HepG2 (cell line): ENCODE data around the gene THUMPD1. TPM values are rescaled to one million over a fixed set of nuclear protein-coding genes. Genes with fewer than 3 reads are reported as not detected.
A peak's percentile ranks its signal among the peaks of the same experiment; 100 is the strongest.

Source experiments
- GATA4 ChIP-seq: sonication (generic); IDR thresholded peaks from 2 replicates; pipeline ENCODE4 v1.6.1; 2016; ENCODE audit warnings: antibody characterized with exemption, low read depth, borderline replicate concordance
- HDAC2 ChIP-seq: sonication (generic); formaldehyde crosslinking; IDR thresholded peaks from 2 replicates; pipeline ENCODE4 v1.4.0; 2020; ENCODE audit warnings: missing genetic modification reagents
- HMGXB3 ChIP-seq: sonication (generic); formaldehyde crosslinking; IDR thresholded peaks from 2 replicates; pipeline ENCODE4 v1.4.0; 2020; ENCODE audit warnings: missing genetic modification reagents, borderline replicate concordance
- HNF4A ChIP-seq: sonication (generic); formaldehyde crosslinking; IDR thresholded peaks from 2 replicates; pipeline ENCODE4 v1.4.0; 2020; ENCODE audit warnings: missing genetic modification reagents
- ISX ChIP-seq: sonication (generic); formaldehyde crosslinking; conservative IDR thresholded peaks from 2 replicates; pipeline ENCODE4 v1.5.0; 2020; ENCODE audit warnings: missing genetic modification reagents
- MAF1 ChIP-seq: sonication (generic); formaldehyde crosslinking; IDR thresholded peaks from 2 replicates; pipeline ENCODE4 v1.5.0; 2020; ENCODE audit warnings: missing genetic modification reagents, borderline replicate concordance
- PPARG ChIP-seq: conservative IDR thresholded peaks from 2 replicates; pipeline ENCODE4 v1.6.1; 2016; ENCODE audit warnings: missing biosample characterization, missing genetic modification reagents
- PTBP1 ChIP-seq: fragments of 200-400 bp; formaldehyde crosslinking; IDR thresholded peaks from 2 replicates; pipeline ENCODE4 v1.6.1; 2018; ENCODE audit warnings: low read length, low read depth; ENCODE audit not compliant: poor library complexity, severe bottlenecking
- SAFB2 ChIP-seq: sonication (generic); formaldehyde crosslinking; IDR thresholded peaks from 2 replicates; pipeline ENCODE4 v1.5.1; 2020; ENCODE audit warnings: missing genetic modification reagents, low read depth, mild to moderate bottlenecking, borderline replicate concordance
- SKI ChIP-seq: fragments of 450-650 bp; IDR thresholded peaks from one replicate; pipeline ENCODE4 v1.6.1; 2018; ENCODE audit warnings: mild to moderate bottlenecking; ENCODE audit not compliant: partially characterized antibody
- TOPORS ChIP-seq: sonication (generic); formaldehyde crosslinking; IDR thresholded peaks from 2 replicates; pipeline ENCODE4 v1.8.0; 2023; ENCODE audit warnings: mild to moderate bottlenecking, missing genetic modification reagents
- ZFP36 ChIP-seq: fragments of 150-350 bp; IDR thresholded peaks from 2 replicates; pipeline ENCODE4 v1.6.1; 2018; ENCODE audit warnings: borderline replicate concordance, low read length, low read depth; ENCODE audit not compliant: partially characterized antibody
- ZFP41 ChIP-seq: sonication (generic); formaldehyde crosslinking; IDR thresholded peaks from 2 replicates; pipeline ENCODE4 v1.4.0; 2020; ENCODE audit warnings: mild to moderate bottlenecking, missing genetic modification reagents, borderline replicate concordance
- ZNF296 ChIP-seq: sonication (generic); formaldehyde crosslinking; conservative IDR thresholded peaks from 2 replicates; pipeline ENCODE4 v1.5.0; 2020; ENCODE audit warnings: mild to moderate bottlenecking, missing genetic modification reagents
- ZNF574 ChIP-seq: sonication (generic); formaldehyde crosslinking; IDR thresholded peaks from 2 replicates; pipeline ENCODE4 v1.4.0; 2020; ENCODE audit warnings: missing genetic modification reagents
- ZNF646 ChIP-seq: sonication (generic); formaldehyde crosslinking; IDR thresholded peaks from 2 replicates; pipeline ENCODE4 v1.9.0; 2021; ENCODE audit warnings: mild to moderate bottlenecking, missing genetic modification reagents
- polyA plus RNA-seq, 8 experiments: library from polyadenylated mRNA; depleted of rRNA in 3 of 8; stranded (reverse) in 7 of 8; unstranded in 1 of 8; fragments of >200 nt; fragmentation: Illumina TruSeq in 4 of 8; extraction: Trizol in 4 of 8; gene quantifications; 2 replicates each; pipeline versions ENCODE4 v1.2.1 to v1.2.3, GENCODE V29; 2011 to 2016; ENCODE audit warnings: low read depth in 4 of 8, missing spikeins in 1 of 8, mixed read lengths in 1 of 8; ENCODE audit not compliant: insufficient read depth in 1 of 8
- total RNA-seq, 5 experiments: library from RNA; depleted of rRNA; stranded (reverse); fragments of >200 nt; fragmentation: Illumina TruSeq; extraction: Trizol; gene quantifications; 2 replicates each; pipeline ENCODE4 v1.2.3, GENCODE V29; 2016; ENCODE audit warnings: low read depth in 1 of 5

The THUMPD1 gene
- total and polyA plus RNA-seq, 2 of the 13 experiments (the other 11 are each of a cell fraction or from before 2014, with no cell fraction given): 22.7 to 69.1 TPM

- TF ChIP-seq ZNF646 (CRISPR knock-in tag) (no peak), ZNF296 (CRISPR knock-in tag) (no peak), HDAC2 (CRISPR knock-in tag) (no peak), SAFB2 (CRISPR knock-in tag) (no peak), ZFP41 (CRISPR knock-in tag) (no peak), MAF1 (no peak), HNF4A (no peak), HMGXB3 (CRISPR knock-in tag) (no peak), ZFP36 (no peak), GATA4 (no peak), PTBP1 (no peak), PPARG (CRISPR knock-in tag) (no peak), ZNF574 (no peak), TOPORS (CRISPR knock-in tag) (peak; percentile 46), SKI (no peak), ISX (CRISPR knock-in tag) (no peak; the same call in 1 of the 2 replicates)
Observed at GRCh38 chr16:20740901-20741521, 607 bp downstream of the THUMPD1 start (continued).
